Neural progenitor cell (in vitro differentiated cells): ENCODE results near the gene TFF2.

Source experiments
- CTCF ChIP-seq: fragments of 200-600 bp; sonication (generic); IDR thresholded peaks from 2 replicates; pipeline ENCODE4 v1.5.1; 2017; ENCODE audit warnings: antibody characterized with exemption, mild to moderate bottlenecking
- EZH2 ChIP-seq: fragments of 200-600 bp; sonication (generic); IDR thresholded peaks from 2 replicates; pipeline ENCODE4 v1.6.1; 2017; ENCODE audit warnings: antibody characterized with exemption, mild to moderate bottlenecking, moderate library complexity
- EZH2phosphoT487 ChIP-seq: fragments of 200-600 bp; sonication (generic); IDR thresholded peaks from 2 replicates; pipeline ENCODE4 v1.6.1; 2017; ENCODE audit warnings: antibody characterized with exemption

GRCh38 chr21:42305707-42306147 is 45.1 kb downstream of the TFF2 start:
- TF ChIP-seq CTCF (no peak), EZH2 (no peak), EZH2phosphoT487 (no peak)
